Cerebellar nuclear complex (tissue), 1 donor: Measurements from ENCODE around the gene FAR2.
"Not testable (repeated sequence)": the region's sequence is repeated elsewhere in the genome, so short reads cannot be mapped to it uniquely, and the experiment has no call there.

ENCODE experiments used
- DNase-seq, 2 experiments: peaks; one replicate each; lab custom pipeline; 2025; lab: John Stamatoyannopoulos, UW

The FAR2 gene

GRCh38 chr12:29322157-29322556, 173.1 kb downstream of the FAR2 start:
- no peak for DNase-seq

- DNase-seq = no peak
Observed at GRCh38 chr12:29329411-29329810, 180.3 kb downstream of the FAR2 start.

GRCh38 chr12:29333178-29333577, 184.1 kb downstream of the FAR2 start:
- no peak for DNase-seq

GRCh38 chr12:29334937-29335336, 185.9 kb downstream of the FAR2 start:
- no peak for DNase-seq

GRCh38 chr12:29337325-29337724, 188.2 kb downstream of the FAR2 start:
- DNase-seq = no peak

GRCh38 chr12:29343022-29343799, 194.1 kb downstream of the FAR2 start:
- no peak for DNase-seq

GRCh38 chr12:29346769-29347421, 197.8 kb downstream of the FAR2 start:
- no peak for DNase-seq

GRCh38 chr12:29350080-29350479, 201.0 kb downstream of the FAR2 start:
- DNase-seq = no peak

GRCh38 chr12:29354954-29355353, 205.9 kb downstream of the FAR2 start:
- no peak for DNase-seq

- DNase-seq = no peak
Observed at GRCh38 chr12:29365091-29365490, 216.0 kb downstream of the FAR2 start.

- no peak for DNase-seq
Observed at GRCh38 chr12:29374012-29374411, 224.9 kb downstream of the FAR2 start.

- no peak for DNase-seq
Observed at GRCh38 chr12:29374913-29375312, 225.8 kb downstream of the FAR2 start.

GRCh38 chr12:29376118-29376517, 227.0 kb downstream of the FAR2 start:
- no peak for DNase-seq

GRCh38 chr12:29380536-29381523, 231.8 kb downstream of the FAR2 start, which contains the start of gene ERGIC2:
Gene ERGIC2 (minus strand): TSS chr12:29381172. CDS start chr12:29371633, 9,539 bp downstream.
- peak; percentile 76 to 98 for DNase-seq

GRCh38 chr12:29382251-29382650, 233.2 kb downstream of the FAR2 start:
- DNase-seq = no peak

- not testable (repeated sequence) for DNase-seq
Observed at GRCh38 chr12:29385194-29385593, 236.1 kb downstream of the FAR2 start.
